GM21423 (cell line): ENCODE results near the gene VARS1.

Experiments used
- ATAC-seq: cut with Tn5 transposase; IDR thresholded peaks from one replicate; pipeline ENCODE4 v1.9.1; 2021; ENCODE audit warnings: mild to moderate bottlenecking, moderate library complexity; ENCODE audit not compliant: unreplicated experiment

VARS1 gene

GRCh38 chr6:31775633-31776484, 19.7 kb downstream of the VARS1 start:
- no peak for ATAC-seq

GRCh38 chr6:31775184-31775583, 20.4 kb downstream of the VARS1 start:
- no peak for ATAC-seq

GRCh38 chr6:31771992-31772358, 23.6 kb downstream of the VARS1 start:
- ATAC-seq = no peak

GRCh38 chr6:31770860-31771259, 24.7 kb downstream of the VARS1 start:
- no peak for ATAC-seq

- no peak for ATAC-seq
Measured at GRCh38 chr6:31769684-31770371, 25.7 kb downstream of the VARS1 start.

GRCh38 chr6:31768363-31769257, 26.9 kb downstream of the VARS1 start:
- ATAC-seq = no peak

GRCh38 chr6:31767096-31767645, 28.4 kb downstream of the VARS1 start:
- no peak for ATAC-seq

- no peak for ATAC-seq
Measured at GRCh38 chr6:31765910-31766794, 29.4 kb downstream of the VARS1 start.

GRCh38 chr6:31765559-31765909, 30.0 kb downstream of the VARS1 start:
- ATAC-seq = no peak

GRCh38 chr6:31764198-31764597, 31.4 kb downstream of the VARS1 start:
- ATAC-seq = no peak

- ATAC-seq = no peak
Measured at GRCh38 chr6:31763619-31763940, 32.0 kb downstream of the VARS1 start.

GRCh38 chr6:31762878-31763618, 32.5 kb downstream of the VARS1 start:
- no peak for ATAC-seq

- ATAC-seq = no peak
Measured at GRCh38 chr6:31762356-31762755, 33.2 kb downstream of the VARS1 start, which contains the start of gene SAPCD1. Gene SAPCD1 (plus strand): TSS chr6:31762656. CDS start chr6:31763055, 399 bp downstream.

GRCh38 chr6:31761343-31761742, 34.2 kb downstream of the VARS1 start:
- ATAC-seq = no peak

- no peak for ATAC-seq
Measured at GRCh38 chr6:31760790-31761189, 34.8 kb downstream of the VARS1 start.

GRCh38 chr6:31758281-31758680, 37.3 kb downstream of the VARS1 start:
- no peak for ATAC-seq

GRCh38 chr6:31752739-31753319, 42.7 kb downstream of the VARS1 start:
- ATAC-seq = no peak

- no peak for ATAC-seq
Measured at GRCh38 chr6:31750411-31751022, 45.0 kb downstream of the VARS1 start.
